Neural cell (in vitro differentiated cells): ENCODE data around the gene XXYLT1. TPM values are rescaled to one million over a fixed set of nuclear protein-coding genes. Genes with fewer than 3 reads are reported as not detected.

Source experiments
- H2AFZ ChIP-seq: fragments of 200-600, 300-800 bp; sonication (generic), shearing (Covaris generic); 2 replicates; pipeline ENCODE4 v1.6.0; 2014; ENCODE audit warnings: low read depth, mild to moderate bottlenecking, antibody characterized with exemption, low read length, moderate library complexity
- H3F3A ChIP-seq: fragments of 200-600 bp; shearing (Covaris generic); 2 replicates; pipeline ENCODE4 v1.6.1; 2016; ENCODE audit warnings: mild to moderate bottlenecking, moderate library complexity, mixed read lengths, antibody characterized with exemption, low read length; ENCODE audit not compliant: insufficient read depth, poor library complexity, severe bottlenecking
- H3K27ac ChIP-seq: fragments of 200-600, 300-800 bp; sonication (generic), shearing (Covaris generic); 2 replicates; pipeline ENCODE4 v1.5.1; 2014; ENCODE audit warnings: mild to moderate bottlenecking, low read length, moderate library complexity
- H3K27me3 ChIP-seq: fragments of 300-800, 200-600 bp; sonication (generic), shearing (Covaris generic); 2 replicates; pipeline ENCODE4 v1.6.0; 2014; ENCODE audit warnings: mild to moderate bottlenecking, low read depth, low read length, moderate library complexity; ENCODE audit not compliant: insufficient read depth
- H3K36me3 ChIP-seq: fragments of 300-800, 200-600 bp; sonication (generic), shearing (Covaris generic); 2 replicates; pipeline ENCODE4 v1.5.1; 2014; ENCODE audit warnings: mild to moderate bottlenecking, antibody characterized with exemption, low read length, moderate library complexity; ENCODE audit not compliant: insufficient read depth
- H3K4me2 ChIP-seq: fragments of 300-800, 200-600 bp; sonication (generic), shearing (Covaris generic); 2 replicates; pipeline ENCODE4 v1.6.0; 2014; ENCODE audit warnings: mild to moderate bottlenecking, low read length
- H3K4me3 ChIP-seq: fragments of 300-800, 200-600 bp; sonication (generic), shearing (Covaris generic); 2 replicates; pipeline ENCODE4 v1.5.1; 2014; ENCODE audit warnings: mild to moderate bottlenecking, low read length, moderate library complexity
- H3K79me2 ChIP-seq: fragments of 200-600 bp; shearing (Covaris generic); replicated peaks from 2 replicates; pipeline ENCODE4 v1.6.0; 2014; ENCODE audit warnings: mild to moderate bottlenecking, low read length, moderate library complexity; ENCODE audit not compliant: insufficient read depth
- H3K9ac ChIP-seq: fragments of 300-800, 200-600 bp; sonication (generic), shearing (Covaris generic); 2 replicates; pipeline ENCODE4 v1.6.1; 2016; ENCODE audit warnings: mild to moderate bottlenecking, low read length, mixed read lengths
- H3K9me2 ChIP-seq: fragments of 200-600 bp; shearing (Covaris generic); 2 replicates; pipeline ENCODE4 v1.6.1; 2016; ENCODE audit warnings: mild to moderate bottlenecking, low read length, mixed read lengths; ENCODE audit not compliant: insufficient read depth
- H3K9me3 ChIP-seq: fragments of 200-600, 300-800 bp; sonication (generic), shearing (Covaris generic); 2 replicates; pipeline ENCODE4 v1.6.1; 2016; ENCODE audit warnings: mild to moderate bottlenecking, mixed run types, low read length, moderate library complexity, mixed read lengths
- H4K20me1 ChIP-seq: fragments of 200-600 bp; shearing (Covaris generic); 2 replicates; pipeline ENCODE4 v1.6.1; 2016; ENCODE audit warnings: mild to moderate bottlenecking, mixed run types; ENCODE audit not compliant: insufficient read depth
- CTCF ChIP-seq: fragments of 450-650 bp; IDR thresholded peaks from 2 replicates; pipeline ENCODE4 v1.5.1; 2014; ENCODE audit warnings: antibody characterized with exemption, mild to moderate bottlenecking, moderate library complexity; ENCODE audit not compliant: poor library complexity, severe bottlenecking
- EP300 ChIP-seq: fragments of 450-650 bp; conservative IDR thresholded peaks from 2 replicates; pipeline ENCODE4 v1.6.1; 2014; ENCODE audit warnings: antibody characterized with exemption, mild to moderate bottlenecking, moderate library complexity; ENCODE audit not compliant: poor library complexity, severe bottlenecking
- EZH2 ChIP-seq: fragments of 200-600, 300-800 bp; shearing (Covaris generic), sonication (generic); IDR thresholded peaks from 2 replicates; pipeline ENCODE4 v1.6.1; 2014; ENCODE audit warnings: antibody characterized with exemption, low read length, borderline replicate concordance, mild to moderate bottlenecking; ENCODE audit not compliant: insufficient read depth, poor library complexity, severe bottlenecking
- MXI1 ChIP-seq: fragments of 450-650 bp; conservative IDR thresholded peaks from 2 replicates; pipeline ENCODE4 v1.6.1; 2014; ENCODE audit warnings: antibody characterized with exemption, mild to moderate bottlenecking; ENCODE audit not compliant: poor library complexity, severe bottlenecking
- POLR2AphosphoS5 ChIP-seq: IDR thresholded peaks from 2 replicates; pipeline ENCODE4 v1.6.1; 2012
- RAD21 ChIP-seq: fragments of 450-650 bp; conservative IDR thresholded peaks from 2 replicates; pipeline ENCODE4 v1.6.1; 2014; ENCODE audit warnings: antibody characterized with exemption, mild to moderate bottlenecking, moderate library complexity
- REST ChIP-seq: IDR thresholded peaks from 2 replicates; pipeline ENCODE4 v1.6.1; 2012; ENCODE audit warnings: borderline replicate concordance
- SMC3 ChIP-seq: fragments of 450-650 bp; conservative IDR thresholded peaks from 2 replicates; pipeline ENCODE4 v1.6.1; 2014; ENCODE audit warnings: antibody characterized with exemption, mild to moderate bottlenecking, moderate library complexity; ENCODE audit not compliant: poor library complexity
- TAF1 ChIP-seq: IDR thresholded peaks from 2 replicates; pipeline ENCODE4 v1.6.1; 2012; ENCODE audit warnings: low read depth
- polyA plus RNA-seq: library from polyadenylated mRNA; depleted of rRNA; stranded (reverse); fragments of >200 nt; gene quantifications from 2 replicates; pipeline ENCODE4 v1.2.3, GENCODE V29; 2014

The XXYLT1 gene
- polyA plus RNA-seq, 1 donor from 2014 or later = 25.4 TPM

- H2AFZ ChIP-seq = no peak overlapping the region
- no peak overlapping the region for H3K27ac ChIP-seq
- H3K9me2 ChIP-seq = no peaks in the 10 kb centered on the region
- TF ChIP-seq SMC3 (no peak), RAD21 (no peak), REST (no peak), MXI1 (no peak), TAF1 (no peak), CTCF (no peak), EP300 (no peak), POLR2AphosphoS5 (no peak), EZH2 (no peak)
- H3F3A ChIP-seq = no peaks in the 10 kb centered on the region
- H3K9me3 ChIP-seq = no peaks in the 10 kb centered on the region
- no peak overlapping the region for H3K4me3 ChIP-seq
- H3K9ac ChIP-seq = no peak overlapping the region
- H4K20me1 ChIP-seq = no peaks in the 10 kb centered on the region
- H3K27me3 ChIP-seq = no peaks in the 10 kb centered on the region
- H3K36me3 ChIP-seq = no peaks in the 10 kb centered on the region
- no peaks in the 10 kb centered on the region for H3K79me2 ChIP-seq
- H3K4me2 ChIP-seq = no peak overlapping the region
Observed at GRCh38 chr3:195043607-195044339, 227.2 kb downstream of the XXYLT1 start.

- Histone ChIP-seq H3K9ac (no peak overlapping the region), H3K4me2 (no peak overlapping the region), H3K27ac (no peak overlapping the region), H2AFZ (no peak overlapping the region), H3K27me3 (no peaks in the 10 kb centered on the region), H3K4me3 (no peak overlapping the region), H3K9me3 (no peaks in the 10 kb centered on the region), H3K36me3 (no peaks in the 10 kb centered on the region), H3K79me2 (no peaks in the 10 kb centered on the region), H3K9me2 (no peaks in the 10 kb centered on the region), H4K20me1 (no peaks in the 10 kb centered on the region), H3F3A (no peaks in the 10 kb centered on the region)
- TF ChIP-seq REST = no peak
Observed at GRCh38 chr3:195042743-195043606, 228.0 kb downstream of the XXYLT1 start.
